NCI-H446 (cell line): Measurements from ENCODE around the gene MPP3.
"Not testable (repeated sequence)": the region's sequence is repeated elsewhere in the genome, so short reads cannot be mapped to it uniquely, and the experiment has no call there.

Experiments used
- DNase-seq, 2 experiments: peaks; one replicate each; lab custom pipeline; 2025; lab: John Stamatoyannopoulos, UW

The MPP3 gene, protein sequence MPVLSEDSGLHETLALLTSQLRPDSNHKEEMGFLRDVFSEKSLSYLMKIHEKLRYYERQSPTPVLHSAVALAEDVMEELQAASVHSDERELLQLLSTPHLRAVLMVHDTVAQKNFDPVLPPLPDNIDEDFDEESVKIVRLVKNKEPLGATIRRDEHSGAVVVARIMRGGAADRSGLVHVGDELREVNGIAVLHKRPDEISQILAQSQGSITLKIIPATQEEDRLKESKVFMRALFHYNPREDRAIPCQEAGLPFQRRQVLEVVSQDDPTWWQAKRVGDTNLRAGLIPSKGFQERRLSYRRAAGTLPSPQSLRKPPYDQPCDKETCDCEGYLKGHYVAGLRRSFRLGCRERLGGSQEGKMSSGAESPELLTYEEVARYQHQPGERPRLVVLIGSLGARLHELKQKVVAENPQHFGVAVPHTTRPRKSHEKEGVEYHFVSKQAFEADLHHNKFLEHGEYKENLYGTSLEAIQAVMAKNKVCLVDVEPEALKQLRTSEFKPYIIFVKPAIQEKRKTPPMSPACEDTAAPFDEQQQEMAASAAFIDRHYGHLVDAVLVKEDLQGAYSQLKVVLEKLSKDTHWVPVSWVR

DNA sequence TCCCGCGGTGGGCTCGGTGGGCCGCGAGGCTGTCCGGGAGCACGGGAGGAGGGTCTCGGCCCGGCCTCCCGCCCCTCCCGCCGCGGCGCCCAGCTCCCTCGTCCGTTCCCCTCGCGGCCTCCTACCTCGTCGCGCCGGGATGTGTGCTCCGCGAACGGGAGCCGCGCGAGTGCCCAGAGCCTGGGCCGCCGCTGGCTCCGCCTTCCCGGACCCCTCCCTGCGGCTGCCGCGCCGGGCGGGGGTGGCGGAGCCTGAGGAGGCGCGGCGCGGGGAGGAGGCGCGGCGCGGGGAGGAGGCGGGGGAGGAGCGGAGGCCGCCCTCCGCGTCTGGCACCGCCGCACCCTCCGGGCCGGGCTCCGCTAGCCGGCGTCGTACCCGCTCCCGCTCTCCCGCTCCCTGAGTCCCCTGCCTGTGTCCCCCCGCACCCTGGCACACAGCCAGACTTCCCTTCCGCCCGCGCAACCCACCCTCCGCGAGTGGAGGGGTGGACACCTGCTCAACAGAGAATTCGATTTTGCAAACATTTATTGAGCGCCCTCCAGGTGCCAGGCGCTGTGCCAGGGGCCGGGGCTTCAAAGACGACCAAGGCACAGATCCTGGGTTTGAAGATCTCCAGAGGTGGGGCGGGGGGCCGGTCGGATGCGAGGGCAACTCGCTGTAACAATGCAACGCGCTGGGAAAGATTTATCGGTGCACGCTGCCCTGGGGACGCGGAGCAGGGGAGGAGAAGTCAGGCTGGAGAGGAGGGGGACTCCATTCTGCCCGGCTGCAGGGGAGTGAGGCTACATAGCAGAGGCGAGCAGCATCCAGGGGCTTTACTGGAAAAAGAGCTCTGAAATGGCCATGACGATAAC is at the start of gene MPP3:
TSS of gene MPP3 (minus strand) at position 171 of the 854 bp plus-strand sequence. CDS start 1,240 bp downstream, outside the sequence.
- peak; percentile 41 to 78 for DNase-seq

DNA sequence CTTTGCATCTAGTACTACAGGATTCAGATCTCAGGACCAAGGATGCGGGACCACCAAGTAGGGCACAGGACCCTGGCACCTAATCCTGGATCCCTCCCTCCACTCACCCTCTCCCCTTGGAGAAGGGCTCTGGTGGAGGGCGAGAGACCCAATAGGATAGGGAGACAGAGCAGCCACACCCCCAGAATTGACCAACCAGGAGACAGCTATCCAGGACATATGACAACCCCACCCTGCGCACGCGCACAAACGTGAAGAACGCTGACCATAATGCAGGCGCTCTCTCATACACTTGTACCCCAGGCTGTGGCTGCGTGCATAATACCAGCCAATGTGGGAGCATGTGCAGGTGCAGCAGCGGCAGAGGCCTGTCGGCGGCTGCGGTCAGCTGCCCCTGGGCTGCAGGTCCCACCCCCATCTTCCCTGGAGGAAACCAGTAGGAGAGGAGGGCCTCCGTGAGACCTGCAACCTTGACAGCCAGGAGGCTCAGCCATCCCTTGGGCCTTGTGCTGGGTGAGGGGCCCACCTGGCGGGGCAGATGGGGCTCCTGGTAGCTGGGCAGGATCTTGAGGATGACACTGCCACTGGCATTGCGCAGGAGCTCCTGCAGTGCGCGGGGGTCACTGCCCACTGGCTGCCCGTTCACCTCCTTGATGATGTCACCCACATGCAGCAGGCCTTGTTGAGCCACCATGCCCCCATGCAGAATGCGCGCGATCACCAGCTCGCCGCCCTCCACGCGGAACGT is 49.0 kb upstream of the MPP3 start:
- no peak for DNase-seq

DNA sequence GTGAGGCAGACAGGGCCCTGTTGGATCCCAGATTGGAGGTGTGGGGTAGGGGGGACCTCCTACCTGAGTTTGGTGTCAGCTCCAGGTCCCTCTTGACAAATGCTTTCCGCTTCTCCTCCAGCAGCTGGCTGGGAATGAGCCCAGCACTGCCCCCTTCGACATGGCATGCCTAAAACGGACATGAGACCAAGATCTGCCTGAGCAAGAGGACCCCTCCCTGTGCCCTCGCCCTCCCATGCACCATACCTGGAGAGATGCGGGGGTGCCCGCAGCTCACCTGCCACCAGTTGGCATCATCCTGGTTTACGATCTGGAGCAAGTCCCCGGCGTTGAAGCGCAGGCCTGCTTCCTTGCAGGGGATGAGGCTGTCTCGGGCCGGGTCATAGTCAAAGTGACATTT is 48.2 kb upstream of the MPP3 start:
- no peak for DNase-seq

DNA sequence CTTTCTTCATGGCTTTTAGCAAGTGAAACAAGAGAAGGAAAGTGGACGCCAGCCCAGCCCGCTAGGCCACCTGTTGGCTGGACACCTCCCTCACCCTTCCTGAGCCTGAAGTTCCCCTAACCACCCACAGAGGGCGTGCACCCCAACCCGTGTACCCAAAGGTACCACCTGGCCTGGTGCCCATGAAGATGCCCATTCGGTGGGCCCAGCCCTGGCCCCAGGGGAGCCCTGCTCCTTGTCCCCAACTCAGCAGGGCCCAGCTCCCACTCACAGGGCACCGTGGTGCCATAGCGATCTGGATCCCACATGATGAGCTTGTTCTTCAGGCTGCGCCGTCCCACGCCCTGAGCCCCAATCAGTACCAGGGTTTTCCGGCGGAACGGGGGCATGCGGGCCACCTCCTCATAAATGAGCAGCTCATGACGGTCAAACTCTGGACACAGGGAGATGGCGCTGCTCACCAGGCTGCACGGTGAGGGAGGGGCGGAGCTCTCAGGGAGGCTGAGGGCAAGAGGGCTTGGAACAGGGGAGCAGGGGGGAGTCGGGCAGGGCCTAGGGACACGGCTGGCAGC is 47.6 kb upstream of the MPP3 start:
- DNase-seq, result no peak

DNA sequence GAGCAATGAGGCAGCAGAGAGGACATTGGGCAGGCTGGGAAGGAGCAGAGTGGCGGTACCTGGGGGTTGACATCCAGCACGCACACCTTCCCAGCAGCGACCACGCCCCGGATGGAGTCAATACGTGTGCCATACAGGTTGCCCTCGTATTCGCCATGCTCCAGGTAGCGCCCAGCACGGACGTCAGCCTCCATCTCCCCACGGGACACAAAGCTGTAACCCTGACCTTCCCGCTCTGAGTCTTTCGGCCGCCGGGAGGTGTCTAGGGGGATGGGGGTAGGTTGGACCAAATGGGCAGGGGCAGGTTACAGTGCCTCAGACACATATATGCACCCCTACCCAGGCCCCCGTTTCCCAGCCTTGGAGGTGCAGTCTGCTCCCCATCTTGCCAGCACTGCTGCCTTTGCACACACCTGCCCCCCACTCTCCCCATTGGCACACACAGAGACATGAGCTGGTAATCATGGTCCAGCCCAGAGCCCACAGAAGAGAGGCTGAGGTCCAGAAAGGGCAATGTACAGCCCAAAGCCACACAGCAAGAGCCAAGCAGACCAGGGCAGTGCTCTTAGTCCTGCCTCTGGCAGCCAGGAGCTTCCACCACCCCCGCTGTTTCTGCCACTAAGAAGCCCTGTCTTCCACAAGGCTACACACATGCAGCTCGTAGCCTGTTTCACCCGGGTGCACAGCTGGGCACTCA is 46.9 kb upstream of the MPP3 start:
- DNase-seq, result no peak

DNA sequence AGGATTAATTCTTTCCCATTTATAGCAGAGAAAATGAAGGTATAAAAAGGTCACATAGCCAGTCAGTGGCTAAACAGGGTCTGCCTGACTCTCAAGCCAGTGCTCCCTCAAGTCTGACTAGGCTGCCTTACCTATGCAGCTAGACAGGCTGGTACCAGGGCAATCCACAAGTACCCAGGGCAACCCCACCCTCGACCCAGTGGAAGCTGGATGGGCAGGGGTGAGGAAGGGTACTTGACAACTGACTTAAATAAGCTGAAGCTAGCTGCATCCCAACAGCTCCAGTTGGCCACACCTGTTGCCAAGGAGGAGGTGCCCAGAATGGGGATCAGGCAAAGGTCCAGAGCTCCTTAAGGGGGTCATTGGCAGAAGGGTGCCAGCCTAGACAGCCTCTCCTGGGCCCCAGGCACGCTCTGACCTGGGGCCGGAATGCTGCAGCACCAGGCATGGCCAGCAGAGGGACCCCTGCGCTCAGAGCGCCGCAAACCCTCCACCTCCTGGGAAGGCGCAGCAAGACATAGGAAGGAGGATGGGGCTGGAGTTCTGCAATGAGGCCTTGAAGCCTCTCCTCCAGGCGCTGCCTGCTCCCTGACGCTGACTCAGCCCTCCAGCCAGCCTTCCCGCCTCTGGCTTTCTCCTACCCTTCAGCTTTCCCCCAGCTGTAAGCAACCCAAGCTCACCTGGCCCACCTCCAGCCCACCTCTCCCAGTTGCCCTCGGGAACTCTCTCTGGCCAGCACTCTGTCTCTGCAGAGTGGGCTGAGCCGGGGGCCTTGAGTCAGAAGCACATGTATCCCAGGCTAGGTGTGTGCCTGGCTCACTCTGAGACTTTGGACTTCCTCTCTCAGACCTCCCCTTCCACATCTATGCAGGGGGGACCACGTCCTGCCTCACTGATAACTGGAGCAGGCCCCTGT is 45.6 kb upstream of the MPP3 start:
- peak in 1 of 2 experiments; percentile 64 for DNase-seq

DNA sequence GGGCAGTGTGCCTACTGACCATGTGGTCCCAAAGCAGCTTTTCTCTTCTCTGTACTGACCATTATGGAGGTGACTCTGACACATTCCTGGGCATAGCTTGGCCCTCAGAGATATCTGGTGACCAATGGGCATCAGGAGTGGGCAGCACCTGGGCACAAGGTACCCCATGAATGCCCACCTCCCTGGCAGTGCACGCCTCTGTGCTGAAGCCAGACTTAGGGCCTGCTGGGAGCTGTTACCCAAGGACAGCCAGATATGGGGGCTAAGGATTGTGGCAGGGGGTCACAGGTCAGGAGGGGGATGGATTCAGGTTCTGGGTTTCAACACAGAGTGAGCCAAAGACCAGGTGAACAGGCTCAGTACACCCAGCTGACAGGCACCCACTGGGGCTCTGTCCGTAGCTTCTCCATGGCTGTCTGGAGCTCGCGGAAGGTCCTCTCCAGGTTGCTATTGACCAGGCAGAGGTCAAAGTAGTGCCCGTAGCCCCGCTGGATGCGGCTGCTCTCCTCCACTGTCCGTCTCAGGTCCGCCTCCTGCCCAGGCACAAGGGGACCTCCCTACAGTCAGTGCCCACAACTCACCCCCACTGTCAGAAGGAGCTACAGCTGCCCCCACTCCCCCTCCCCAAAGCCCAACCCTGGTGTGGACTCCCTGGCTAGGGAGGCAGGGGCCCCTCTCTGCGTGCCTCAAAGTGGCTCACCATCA is 44.7 kb upstream of the MPP3 start:
- no peak for DNase-seq

DNA sequence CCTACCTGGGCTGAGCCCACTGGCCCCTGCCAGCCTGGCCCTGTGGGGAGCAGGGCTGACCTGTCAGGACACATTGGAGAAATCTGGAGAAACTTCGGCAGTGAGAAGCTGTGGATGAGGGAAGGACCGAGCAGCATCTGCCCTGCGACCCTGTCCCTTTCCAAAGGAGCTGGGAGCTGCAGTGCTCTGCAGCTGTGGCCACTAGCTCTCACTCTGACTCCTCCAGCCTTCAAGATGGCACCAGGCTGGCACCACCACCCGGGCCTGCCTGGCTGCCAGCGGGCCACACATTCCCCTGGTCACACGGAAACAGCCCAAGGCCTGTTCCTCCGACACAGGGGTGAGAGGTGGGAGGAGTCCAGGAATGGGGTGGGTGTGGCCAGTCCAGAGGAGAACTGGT is 44.1 kb upstream of the MPP3 start:
- no peak for DNase-seq

DNA sequence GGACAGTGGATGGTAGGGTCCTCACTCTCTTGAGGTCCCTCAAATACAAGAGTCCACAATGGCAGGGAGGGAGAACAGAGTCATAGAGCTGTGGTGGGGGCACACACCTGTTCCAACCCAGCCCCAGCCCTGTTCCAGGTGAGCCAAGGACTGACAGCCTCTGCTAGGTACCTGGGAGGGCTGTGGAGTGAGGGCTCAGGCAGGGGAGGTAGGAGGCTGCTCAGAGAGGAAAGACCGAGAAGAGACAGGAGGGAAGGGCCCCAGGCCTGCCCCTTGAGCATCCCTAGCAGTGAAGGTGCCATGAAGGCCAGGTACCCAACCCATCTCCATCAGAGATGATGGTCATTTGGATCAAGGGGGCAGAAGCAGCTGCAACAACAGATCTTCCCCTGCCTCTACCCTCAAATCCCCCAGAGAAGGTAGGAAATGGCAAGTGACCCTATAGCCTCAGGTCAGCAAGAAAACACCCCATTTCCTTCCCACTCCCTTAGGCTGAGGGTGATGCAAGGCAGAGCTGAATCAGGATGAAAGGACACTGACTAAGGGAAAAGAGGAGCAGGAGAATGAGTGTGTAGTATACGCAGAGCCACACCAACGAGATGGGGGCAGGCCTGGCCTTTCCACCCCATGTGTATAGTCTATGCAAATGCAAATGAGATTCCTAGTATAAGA is 42.7 kb upstream of the MPP3 start:
- DNase-seq, result no peak

DNA sequence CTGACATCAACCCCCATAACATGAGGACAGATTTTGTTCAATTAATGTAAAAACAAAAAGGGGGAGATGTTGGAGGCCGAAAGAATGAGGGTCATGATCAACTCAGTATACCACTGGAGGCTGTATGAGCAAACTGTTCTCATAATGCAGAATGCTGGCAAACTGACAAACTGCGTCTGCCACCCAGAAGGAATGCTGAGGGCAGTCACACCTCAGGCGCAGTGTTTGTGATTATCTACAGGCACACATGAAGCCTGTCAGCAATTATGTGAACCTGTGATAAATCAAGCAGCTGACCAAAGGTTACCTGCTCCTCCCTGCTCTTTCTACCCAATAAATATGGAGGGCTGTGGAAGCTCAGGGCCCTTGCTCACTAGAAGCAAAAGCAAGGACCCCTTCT is 41.3 kb upstream of the MPP3 start:
- no peak for DNase-seq

DNA sequence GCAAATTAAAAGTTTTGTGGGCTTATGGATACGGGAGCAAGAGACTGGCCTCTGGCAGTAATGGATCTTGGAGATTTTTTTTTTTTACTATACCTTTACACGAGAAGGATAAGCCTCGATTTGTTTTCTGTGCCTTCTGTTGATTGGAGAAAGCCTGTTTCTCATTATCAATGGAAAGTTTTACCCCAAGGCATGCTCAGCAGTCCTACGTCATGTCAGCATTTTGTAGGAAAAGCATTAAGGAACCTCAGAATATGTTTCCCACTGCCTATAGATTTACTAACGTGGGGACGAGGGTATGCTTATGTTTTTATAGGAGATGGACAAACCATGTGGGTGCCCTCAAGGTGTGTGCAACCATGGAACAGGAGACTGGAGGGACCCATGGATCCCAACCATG is 40.9 kb upstream of the MPP3 start:
- DNase-seq, result no peak

DNA sequence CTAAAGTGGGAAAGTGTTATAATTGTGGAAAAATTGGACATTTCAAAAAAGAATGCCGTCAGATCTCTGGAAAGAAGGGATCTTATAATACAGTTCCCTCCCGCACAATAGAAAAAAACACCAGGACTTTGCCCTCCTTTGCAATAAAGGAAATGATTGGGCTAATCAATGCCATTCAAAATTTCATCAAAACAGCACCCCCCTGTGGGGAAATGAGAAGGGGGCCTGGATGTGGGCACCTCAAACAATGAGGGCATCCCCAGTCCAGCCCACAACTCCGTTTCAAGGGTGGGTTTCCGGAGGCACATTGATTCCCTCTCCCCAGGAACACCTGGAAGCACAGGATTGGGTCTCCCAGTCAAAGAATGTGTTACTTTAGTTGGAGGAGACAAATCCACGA is 40.1 kb upstream of the MPP3 start:
- no peak for DNase-seq

DNA sequence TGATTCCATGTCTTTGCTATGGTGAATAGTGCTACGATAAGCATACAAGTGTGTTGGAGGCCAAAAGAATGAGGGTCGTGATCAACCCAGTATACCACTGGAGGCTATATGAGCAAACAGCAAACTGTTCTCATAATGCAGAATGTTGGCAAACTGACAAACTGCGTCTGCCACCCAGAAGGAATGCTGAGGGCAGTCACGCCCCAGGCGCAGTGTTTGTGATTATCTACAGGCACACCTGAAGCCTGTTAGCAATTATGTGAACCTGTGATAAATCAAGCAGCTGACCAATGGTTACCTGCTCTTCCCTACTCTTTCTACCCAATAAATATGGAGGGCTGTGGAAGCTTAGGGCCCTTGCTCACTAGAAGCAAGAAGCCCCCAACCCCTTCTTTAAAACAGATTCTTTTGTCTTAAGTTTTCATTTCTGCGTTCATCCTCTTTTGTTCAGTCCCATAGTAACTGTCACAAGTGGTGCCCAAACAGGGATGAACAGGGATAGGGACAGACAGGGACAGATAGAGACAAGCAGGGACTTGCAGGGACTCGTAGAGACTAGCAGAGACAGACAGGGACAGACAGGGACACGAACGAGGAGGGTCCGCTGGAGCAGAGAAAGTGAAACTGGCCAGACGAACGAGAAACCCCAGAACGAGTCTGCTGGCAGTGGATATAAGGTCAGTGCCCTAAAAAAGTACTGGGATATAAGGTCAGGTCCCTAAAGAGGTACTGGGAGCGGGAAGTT is 39.2 kb upstream of the MPP3 start:
- no peak for DNase-seq

DNA sequence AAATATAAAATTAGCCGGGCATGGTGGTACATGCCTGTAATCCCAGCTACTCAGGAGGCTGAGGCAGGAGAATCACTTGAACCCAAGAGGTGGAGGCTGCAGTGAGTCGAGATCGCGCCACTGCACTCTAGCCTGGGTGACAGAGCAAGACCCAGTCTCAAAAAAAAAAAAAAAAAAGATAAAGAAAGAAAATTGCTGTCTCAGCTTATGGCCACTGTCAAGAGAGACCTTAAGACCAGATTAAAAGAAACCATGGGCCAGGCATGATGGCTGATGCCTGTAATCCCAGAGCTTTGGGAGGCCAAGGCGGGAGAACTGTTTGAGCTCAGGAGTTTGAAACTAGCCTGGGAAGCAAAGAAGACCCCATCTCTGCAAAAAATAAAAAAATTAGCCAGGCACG is 36.1 kb upstream of the MPP3 start:
- DNase-seq, result not testable (repeated sequence)

DNA sequence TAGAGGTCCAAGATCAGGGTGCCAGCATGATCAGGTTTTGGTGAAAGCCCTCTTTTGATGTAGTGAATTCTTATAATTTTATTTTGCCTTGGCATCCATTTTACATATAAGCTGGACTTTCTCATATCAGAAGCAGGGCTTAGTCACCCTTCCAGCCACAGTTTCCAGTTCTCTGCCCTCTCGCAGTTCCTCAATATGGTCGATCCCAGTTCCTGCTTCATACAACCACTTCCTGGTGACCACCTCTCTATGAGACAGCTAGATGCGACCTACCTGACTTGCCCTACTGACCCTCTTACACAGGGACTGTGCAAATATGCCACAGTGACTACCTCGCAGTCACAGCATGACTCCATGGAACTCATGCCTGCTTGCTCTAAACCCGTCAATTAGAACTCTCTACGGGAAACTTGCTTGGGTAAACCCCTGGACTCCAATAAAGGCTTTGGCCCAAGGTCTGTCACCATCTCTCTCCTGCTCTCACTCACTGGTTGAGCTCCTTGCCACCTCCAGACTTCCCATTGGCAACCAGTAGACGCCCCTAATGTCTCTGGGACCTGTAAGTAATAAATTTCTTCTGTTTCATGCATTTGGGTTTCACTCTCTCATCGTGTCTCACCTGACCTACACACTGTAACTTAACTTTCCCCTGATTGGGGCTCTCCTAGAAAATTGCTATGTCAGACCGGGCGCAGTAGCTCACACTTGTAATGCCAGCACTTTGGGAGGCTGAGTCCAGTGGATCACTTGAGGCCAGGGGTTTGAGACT is 35.5 kb upstream of the MPP3 start:
- no peak for DNase-seq

DNA sequence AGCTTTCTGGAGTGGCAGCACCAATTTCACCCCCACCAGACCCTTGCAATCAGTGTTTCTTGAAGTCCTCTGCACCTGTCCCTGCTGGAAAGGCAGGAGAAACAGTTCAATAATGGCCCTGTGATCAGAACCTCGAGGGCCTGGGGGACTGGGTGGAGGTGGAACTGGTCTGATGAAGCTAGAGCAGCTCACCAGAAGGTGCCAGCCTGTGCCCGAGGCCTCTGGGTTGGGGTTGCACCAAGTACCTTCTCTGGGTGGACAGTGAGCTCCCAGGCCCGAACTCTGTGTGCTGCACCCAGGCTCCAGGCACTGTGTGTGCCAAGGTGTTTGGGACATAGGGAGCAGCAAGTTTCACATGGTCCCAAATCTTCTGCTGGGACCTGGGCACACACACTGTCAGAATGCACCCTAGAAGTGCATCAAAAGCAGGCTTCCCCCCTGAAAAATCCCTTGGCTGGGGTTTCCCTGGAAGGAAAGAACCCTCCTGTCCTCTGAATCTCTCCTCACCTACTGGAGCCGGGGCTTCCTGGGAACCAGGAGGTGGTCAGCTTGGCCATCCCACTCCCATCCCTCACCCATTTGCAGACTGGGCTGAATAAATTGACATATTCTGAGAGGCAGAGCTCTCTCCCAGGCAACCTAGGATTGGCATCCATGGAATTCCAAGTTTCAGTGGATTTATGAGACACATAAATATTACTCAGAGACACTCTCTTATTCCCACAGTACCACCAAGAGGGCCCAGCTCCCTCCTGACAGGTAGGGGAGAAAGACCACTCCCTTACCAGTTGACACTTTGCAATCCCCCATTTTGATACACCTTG is 31.4 kb upstream of the MPP3 start:
- DNase-seq, result no peak
